Sigmoid colon (tissue), 4 donors: Measurements from ENCODE around the gene PAK5.

Experiments
- EP300 ChIP-seq, 4 donors: sonication (generic); formaldehyde crosslinking; IDR thresholded peaks; one replicate each; pipeline ENCODE4 v1.6.1; 2017; ENCODE audit warnings: antibody characterized with exemption in 4 of 4
- POLR2A ChIP-seq, 2 donors: fragments of 450-650 bp; IDR thresholded peaks; one replicate each; pipeline ENCODE4 v1.6.1; 2016; ENCODE audit warnings: antibody characterized with exemption in 2 of 2, mild to moderate bottlenecking in 2 of 2, moderate library complexity in 2 of 2
- POLR2AphosphoS5 ChIP-seq, 4 donors: sonication (generic); formaldehyde crosslinking; IDR thresholded peaks; one replicate each; pipeline ENCODE4 v1.6.1; 2017; ENCODE audit warnings: antibody characterized with exemption in 4 of 4
- TF ChIP-seq, protein P1 (sequence below), 4 experiments: fragments of 450-650 bp in 3 of 4; fragments of 200-600 bp in 1 of 4; IDR thresholded peaks; one replicate each; pipeline ENCODE4 v1.5.1; 2016 to 2019; ENCODE audit warnings: antibody characterized with exemption in 4 of 4, mild to moderate bottlenecking in 3 of 4, moderate library complexity in 2 of 4

- TF ChIP-seq POLR2A (IDR thresholded peaks at IDR 0.05) (no peak), EP300 (IDR thresholded peaks at IDR 0.05) (no peak), POLR2AphosphoS5 (IDR thresholded peaks at IDR 0.05) (no peak)
- TF ChIP-seq, protein P1, sequence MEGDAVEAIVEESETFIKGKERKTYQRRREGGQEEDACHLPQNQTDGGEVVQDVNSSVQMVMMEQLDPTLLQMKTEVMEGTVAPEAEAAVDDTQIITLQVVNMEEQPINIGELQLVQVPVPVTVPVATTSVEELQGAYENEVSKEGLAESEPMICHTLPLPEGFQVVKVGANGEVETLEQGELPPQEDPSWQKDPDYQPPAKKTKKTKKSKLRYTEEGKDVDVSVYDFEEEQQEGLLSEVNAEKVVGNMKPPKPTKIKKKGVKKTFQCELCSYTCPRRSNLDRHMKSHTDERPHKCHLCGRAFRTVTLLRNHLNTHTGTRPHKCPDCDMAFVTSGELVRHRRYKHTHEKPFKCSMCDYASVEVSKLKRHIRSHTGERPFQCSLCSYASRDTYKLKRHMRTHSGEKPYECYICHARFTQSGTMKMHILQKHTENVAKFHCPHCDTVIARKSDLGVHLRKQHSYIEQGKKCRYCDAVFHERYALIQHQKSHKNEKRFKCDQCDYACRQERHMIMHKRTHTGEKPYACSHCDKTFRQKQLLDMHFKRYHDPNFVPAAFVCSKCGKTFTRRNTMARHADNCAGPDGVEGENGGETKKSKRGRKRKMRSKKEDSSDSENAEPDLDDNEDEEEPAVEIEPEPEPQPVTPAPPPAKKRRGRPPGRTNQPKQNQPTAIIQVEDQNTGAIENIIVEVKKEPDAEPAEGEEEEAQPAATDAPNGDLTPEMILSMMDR (IDR thresholded peaks at IDR 0.05), result no peak
Observed at GRCh38 chr20:9565910-9566550, 272.8 kb downstream of the PAK5 start.
